K562 (cell line): ENCODE results near the gene SMC1A. TPM values are rescaled to one million over a fixed set of nuclear protein-coding genes. Genes with fewer than 3 reads are reported as not detected.

Source experiments
- CBX5 ChIP-seq: IDR thresholded peaks from 2 replicates; pipeline ENCODE4 v1.6.1; 2014; ENCODE audit warnings: low read depth, borderline replicate concordance
- CCNT2 ChIP-seq: IDR thresholded peaks from 2 replicates; pipeline ENCODE4 v1.6.1; 2011; ENCODE audit warnings: borderline replicate concordance, low read depth, mild to moderate bottlenecking, moderate library complexity, mixed read lengths, low read length; ENCODE audit not compliant: insufficient read length; ENCODE audit errors: extremely low read depth
- GATAD2B ChIP-seq: fragments of 450-650 bp; IDR thresholded peaks from 2 replicates; pipeline ENCODE4 v1.6.1; 2017; ENCODE audit warnings: mild to moderate bottlenecking, borderline replicate concordance
- KLF13 ChIP-seq: fragments of 450-650 bp; IDR thresholded peaks from 2 replicates; pipeline ENCODE4 v1.6.1; 2016; ENCODE audit warnings: missing genetic modification characterization, low read depth, mild to moderate bottlenecking, missing compliant biosample characterization, moderate library complexity, borderline replicate concordance
- NFATC3 ChIP-seq: fragments of 450-650 bp; IDR thresholded peaks from 2 replicates; pipeline ENCODE4 v1.6.1; 2017; ENCODE audit warnings: mild to moderate bottlenecking
- NFE2L1 ChIP-seq: fragments of 450-650 bp; IDR thresholded peaks from 2 replicates; pipeline ENCODE4 v1.6.1; 2016; ENCODE audit warnings: missing genetic modification characterization, low read depth, mild to moderate bottlenecking, missing compliant biosample characterization, moderate library complexity, borderline replicate concordance
- PHF21A ChIP-seq: fragments of 450-650 bp; IDR thresholded peaks from 2 replicates; pipeline ENCODE4 v1.6.1; 2017; ENCODE audit warnings: low read depth, borderline replicate concordance
- RBM14 ChIP-seq: fragments of 200-400 bp; formaldehyde crosslinking; IDR thresholded peaks from 2 replicates; pipeline ENCODE4 v1.6.1; 2018; ENCODE audit warnings: low read depth, mild to moderate bottlenecking, low read length, moderate library complexity, borderline replicate concordance; ENCODE audit not compliant: insufficient read depth
- SETDB1 ChIP-seq: IDR thresholded peaks from one replicate; pipeline ENCODE4 v1.6.1; 2012; ENCODE audit warnings: low read length, control low read depth, inconsistent platforms
- SNRNP70 ChIP-seq: fragments of 200-400 bp; formaldehyde crosslinking; optimal IDR thresholded peaks from 2 replicates; pipeline ENCODE3; 2017; ENCODE audit warnings: low read depth, low read length
- ZNF780A ChIP-seq: fragments of 250-450 bp; sonication (Bioruptor Pico); IDR thresholded peaks from 2 replicates; pipeline ENCODE4 v1.5.0; 2021; ENCODE audit warnings: mild to moderate bottlenecking
- ZNF830 ChIP-seq: fragments of 250-450 bp; sonication (Bioruptor Pico); IDR thresholded peaks from 2 replicates; pipeline ENCODE4 v1.5.0; 2021; ENCODE audit warnings: mild to moderate bottlenecking
- polyA plus RNA-seq, 8 experiments: library from polyadenylated mRNA; depleted of rRNA in 4 of 8; stranded (reverse) in 5 of 8; unstranded in 3 of 8; fragments of >200 nt; fragmentation: Nextera tagmentation in 2 of 8; fragmentation: Illumina TruSeq in 1 of 8; extraction: Ambion mirVana in 2 of 8; extraction: Trizol in 1 of 8; gene quantifications; 2 replicates each; pipeline versions ENCODE4 v1.2.1 to v1.2.3, GENCODE V29; 2011 to 2014; ENCODE audit warnings: inconsistent platforms in 1 of 8, missing spikeins in 1 of 8
- total RNA-seq, 7 experiments: library from RNA; depleted of rRNA in 6 of 7; stranded (reverse); fragments of >200 nt in 6 of 7; fragmentation: Illumina TruSeq in 2 of 7; extraction: Trizol in 2 of 7; gene quantifications; 2 replicates each; pipeline versions ENCODE4 v1.2.1 to v1.2.3, GENCODE V29; 2011 to 2021; ENCODE audit warnings: low replicate concordance in 1 of 7
- TF ChIP-seq, protein P1 (sequence below): fragments of 450-650 bp; IDR thresholded peaks from 2 replicates; pipeline ENCODE4 v1.6.1; 2017; ENCODE audit warnings: antibody characterized with exemption, mild to moderate bottlenecking
- TF ChIP-seq, protein P2 (sequence below): fragments of 250-450 bp; sonication (Bioruptor Pico); IDR thresholded peaks from 2 replicates; pipeline ENCODE4 v1.5.0; 2021; ENCODE audit warnings: mild to moderate bottlenecking, moderate library complexity
- TF ChIP-seq, protein P3 (sequence below): IDR thresholded peaks from 2 replicates; pipeline ENCODE4 v1.6.1; 2011; ENCODE audit not compliant: insufficient read length; ENCODE audit errors: extremely low read depth
- TF ChIP-seq, protein P4 (sequence below): IDR thresholded peaks from 3 replicates; pipeline ENCODE4 v1.6.1; 2011; ENCODE audit warnings: borderline replicate concordance, mild to moderate bottlenecking, moderate library complexity; ENCODE audit not compliant: insufficient read length; ENCODE audit errors: extremely low read depth

SMC1A gene
- total and polyA plus RNA-seq, 9 of the 15 experiments (the other 6 are each of a cell fraction or from before 2014, with no cell fraction given), result 28.5 to 126 (median 71.2) TPM

DNA sequence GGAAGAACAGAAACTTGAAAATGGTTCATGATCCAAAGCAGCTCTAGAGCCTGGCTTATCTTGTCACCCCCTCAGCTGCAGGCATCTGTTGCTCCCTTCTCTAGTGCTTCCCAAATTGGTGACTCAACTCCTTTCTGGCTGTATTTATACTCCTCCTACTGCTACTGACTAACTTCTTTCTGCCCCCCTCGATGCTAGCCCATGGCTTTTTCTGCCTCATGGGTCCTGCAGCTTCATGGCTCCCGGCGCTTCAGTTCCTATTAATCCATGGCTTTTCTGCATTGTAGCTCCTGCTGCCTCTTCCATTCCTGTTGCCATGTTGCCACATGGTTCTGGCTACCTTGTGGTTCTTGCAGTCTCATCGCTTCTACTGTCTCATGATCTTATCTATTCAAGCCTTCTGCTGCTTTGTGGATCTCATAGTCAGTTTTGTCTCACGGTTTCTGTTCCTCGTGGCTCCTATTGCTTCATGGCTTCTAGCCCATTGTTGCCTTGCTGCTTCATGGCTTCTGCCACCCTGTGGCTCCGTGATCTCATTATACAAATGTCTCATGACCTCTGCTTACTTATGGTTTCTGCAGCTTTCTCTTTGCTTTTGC lies 48.1 kb downstream of the SMC1A start (continued):
- TF ChIP-seq, protein P1, sequence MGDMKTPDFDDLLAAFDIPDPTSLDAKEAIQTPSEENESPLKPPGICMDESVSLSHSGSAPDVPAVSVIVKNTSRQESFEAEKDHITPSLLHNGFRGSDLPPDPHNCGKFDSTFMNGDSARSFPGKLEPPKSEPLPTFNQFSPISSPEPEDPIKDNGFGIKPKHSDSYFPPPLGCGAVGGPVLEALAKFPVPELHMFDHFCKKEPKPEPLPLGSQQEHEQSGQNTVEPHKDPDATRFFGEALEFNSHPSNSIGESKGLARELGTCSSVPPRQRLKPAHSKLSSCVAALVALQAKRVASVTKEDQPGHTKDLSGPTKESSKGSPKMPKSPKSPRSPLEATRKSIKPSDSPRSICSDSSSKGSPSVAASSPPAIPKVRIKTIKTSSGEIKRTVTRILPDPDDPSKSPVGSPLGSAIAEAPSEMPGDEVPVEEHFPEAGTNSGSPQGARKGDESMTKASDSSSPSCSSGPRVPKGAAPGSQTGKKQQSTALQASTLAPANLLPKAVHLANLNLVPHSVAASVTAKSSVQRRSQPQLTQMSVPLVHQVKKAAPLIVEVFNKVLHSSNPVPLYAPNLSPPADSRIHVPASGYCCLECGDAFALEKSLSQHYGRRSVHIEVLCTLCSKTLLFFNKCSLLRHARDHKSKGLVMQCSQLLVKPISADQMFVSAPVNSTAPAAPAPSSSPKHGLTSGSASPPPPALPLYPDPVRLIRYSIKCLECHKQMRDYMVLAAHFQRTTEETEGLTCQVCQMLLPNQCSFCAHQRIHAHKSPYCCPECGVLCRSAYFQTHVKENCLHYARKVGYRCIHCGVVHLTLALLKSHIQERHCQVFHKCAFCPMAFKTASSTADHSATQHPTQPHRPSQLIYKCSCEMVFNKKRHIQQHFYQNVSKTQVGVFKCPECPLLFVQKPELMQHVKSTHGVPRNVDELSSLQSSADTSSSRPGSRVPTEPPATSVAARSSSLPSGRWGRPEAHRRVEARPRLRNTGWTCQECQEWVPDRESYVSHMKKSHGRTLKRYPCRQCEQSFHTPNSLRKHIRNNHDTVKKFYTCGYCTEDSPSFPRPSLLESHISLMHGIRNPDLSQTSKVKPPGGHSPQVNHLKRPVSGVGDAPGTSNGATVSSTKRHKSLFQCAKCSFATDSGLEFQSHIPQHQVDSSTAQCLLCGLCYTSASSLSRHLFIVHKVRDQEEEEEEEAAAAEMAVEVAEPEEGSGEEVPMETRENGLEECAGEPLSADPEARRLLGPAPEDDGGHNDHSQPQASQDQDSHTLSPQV, result peak; percentile 67; the same call in 1 of the 2 replicates
- TF ChIP-seq RBM14 (no peak), CBX5 (no peak), NFATC3 (no peak), CCNT2 (no peak), ZNF830 (CRISPR knock-in tag) (no peak), NFE2L1 (no peak), KLF13 (tag) (no peak), SETDB1 (no peak), GATAD2B (no peak), PHF21A (no peak), SNRNP70 (no peak), ZNF780A (no peak)
- TF ChIP-seq, protein P2, sequence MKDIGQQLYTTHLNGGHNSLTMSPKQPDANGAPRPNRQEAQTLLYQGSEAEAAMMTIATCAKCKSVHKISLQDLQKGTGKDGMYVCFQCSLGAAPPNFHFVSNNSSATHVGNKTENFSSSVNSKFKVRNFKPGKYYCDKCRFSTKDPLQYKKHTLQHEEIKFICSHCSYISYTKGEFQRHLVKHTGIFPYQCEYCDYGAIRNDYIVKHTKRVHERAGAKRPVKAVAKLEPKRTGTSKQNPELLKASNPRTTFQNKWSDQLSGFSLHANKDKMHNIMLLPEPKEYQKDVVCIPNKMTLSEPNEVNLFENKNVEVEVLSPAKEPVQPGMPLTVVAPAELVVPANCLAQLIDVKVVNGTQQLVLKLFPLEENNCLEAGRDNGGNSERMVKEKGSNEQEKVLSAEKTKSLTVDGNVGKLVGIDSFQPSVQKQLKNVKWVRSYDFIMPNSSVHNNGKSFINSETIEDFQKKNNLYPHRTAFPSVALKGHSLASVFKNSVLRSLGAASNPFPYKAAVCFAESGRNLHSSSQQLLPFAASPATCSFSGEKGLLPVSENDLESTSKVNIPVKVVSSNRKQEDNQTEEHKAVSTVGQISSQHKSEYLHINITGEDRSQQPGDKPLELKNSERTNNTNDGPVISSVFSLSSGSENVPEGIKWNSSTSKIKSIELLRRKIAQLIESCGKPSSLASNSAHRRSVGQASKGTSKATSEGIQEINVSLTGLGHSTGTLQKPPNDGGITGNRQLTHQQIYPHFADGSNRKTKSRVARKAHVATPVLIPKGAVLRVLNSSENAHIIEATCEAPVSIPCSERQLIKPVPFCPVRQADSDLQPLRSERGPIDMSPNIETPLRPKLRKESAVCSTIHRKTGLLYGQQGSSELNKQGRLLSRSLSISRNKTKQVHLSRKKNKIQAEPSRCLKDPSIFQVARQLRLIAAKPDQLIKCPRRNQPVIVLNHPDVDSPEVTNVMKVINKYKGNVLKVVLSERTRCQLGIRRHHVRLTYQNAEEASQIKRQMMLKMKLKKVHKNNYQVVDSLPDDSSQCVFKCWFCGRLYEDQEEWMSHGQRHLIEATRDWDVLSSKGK (CRISPR knock-in tag), result no peak
- TF ChIP-seq, protein P3, sequence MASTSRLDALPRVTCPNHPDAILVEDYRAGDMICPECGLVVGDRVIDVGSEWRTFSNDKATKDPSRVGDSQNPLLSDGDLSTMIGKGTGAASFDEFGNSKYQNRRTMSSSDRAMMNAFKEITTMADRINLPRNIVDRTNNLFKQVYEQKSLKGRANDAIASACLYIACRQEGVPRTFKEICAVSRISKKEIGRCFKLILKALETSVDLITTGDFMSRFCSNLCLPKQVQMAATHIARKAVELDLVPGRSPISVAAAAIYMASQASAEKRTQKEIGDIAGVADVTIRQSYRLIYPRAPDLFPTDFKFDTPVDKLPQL, result no peak
- TF ChIP-seq, protein P4, sequence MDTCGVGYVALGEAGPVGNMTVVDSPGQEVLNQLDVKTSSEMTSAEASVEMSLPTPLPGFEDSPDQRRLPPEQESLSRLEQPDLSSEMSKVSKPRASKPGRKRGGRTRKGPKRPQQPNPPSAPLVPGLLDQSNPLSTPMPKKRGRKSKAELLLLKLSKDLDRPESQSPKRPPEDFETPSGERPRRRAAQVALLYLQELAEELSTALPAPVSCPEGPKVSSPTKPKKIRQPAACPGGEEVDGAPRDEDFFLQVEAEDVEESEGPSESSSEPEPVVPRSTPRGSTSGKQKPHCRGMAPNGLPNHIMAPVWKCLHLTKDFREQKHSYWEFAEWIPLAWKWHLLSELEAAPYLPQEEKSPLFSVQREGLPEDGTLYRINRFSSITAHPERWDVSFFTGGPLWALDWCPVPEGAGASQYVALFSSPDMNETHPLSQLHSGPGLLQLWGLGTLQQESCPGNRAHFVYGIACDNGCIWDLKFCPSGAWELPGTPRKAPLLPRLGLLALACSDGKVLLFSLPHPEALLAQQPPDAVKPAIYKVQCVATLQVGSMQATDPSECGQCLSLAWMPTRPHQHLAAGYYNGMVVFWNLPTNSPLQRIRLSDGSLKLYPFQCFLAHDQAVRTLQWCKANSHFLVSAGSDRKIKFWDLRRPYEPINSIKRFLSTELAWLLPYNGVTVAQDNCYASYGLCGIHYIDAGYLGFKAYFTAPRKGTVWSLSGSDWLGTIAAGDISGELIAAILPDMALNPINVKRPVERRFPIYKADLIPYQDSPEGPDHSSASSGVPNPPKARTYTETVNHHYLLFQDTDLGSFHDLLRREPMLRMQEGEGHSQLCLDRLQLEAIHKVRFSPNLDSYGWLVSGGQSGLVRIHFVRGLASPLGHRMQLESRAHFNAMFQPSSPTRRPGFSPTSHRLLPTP, result no peak
